H1 (cell line): ENCODE data around the gene SLC10A6. TPM values are rescaled to one million over a fixed set of nuclear protein-coding genes. Genes with fewer than 3 reads are reported as not detected.

Source experiments
- BCL11A ChIP-seq, 2 experiments: IDR thresholded peaks; one replicate each; pipeline ENCODE4 v1.6.1; 2011; ENCODE audit warnings: low read depth in 2 of 2, low read length in 2 of 2, mild to moderate bottlenecking in 2 of 2
- CTCF ChIP-seq, 3 experiments: IDR thresholded peaks; 1 replicate in 2 of 3; 2 replicates in 1 of 3; pipeline versions ENCODE4 v1.5.1 to v1.6.1; 2011; ENCODE audit warnings: low read length in 3 of 3, mild to moderate bottlenecking in 3 of 3, inconsistent platforms in 2 of 3, low read depth in 1 of 3, moderate library complexity in 1 of 3; ENCODE audit not compliant: insufficient read depth in 1 of 3; ENCODE audit errors: control extremely low read depth in 1 of 3
- polyA plus RNA-seq, 7 experiments: library from polyadenylated mRNA; depleted of rRNA in 3 of 7; stranded (reverse) in 5 of 7; unstranded in 2 of 7; fragments of >200 nt in 5 of 7; fragments of 200-250 nt in 2 of 7; gene quantifications; 1 replicate in 5 of 7; 2 replicates in 1 of 7; 4 replicates in 1 of 7; pipeline versions ENCODE4 v1.2.1 to v1.2.3, GENCODE V29; 2011 to 2013; ENCODE audit warnings: missing spikeins in 2 of 7, mixed read lengths in 2 of 7
- total RNA-seq: library from RNA; stranded (reverse); fragmentation: NEBNext Ultra II Directional; extraction: Animal tissue kit (Norgen Biotek cat#: 25700); gene quantifications from 2 replicates; pipeline ENCODE4 v1.2.1, GENCODE V29; 2021

Gene SLC10A6
- total and polyA plus RNA-seq, 2 of the 8 experiments (the other 6 are each of a cell fraction or from before 2014, with no cell fraction given) = not detected

GRCh38 chr4:86893136-86893535 lies 44.0 kb upstream of the SLC10A6 start (continued):
- TF ChIP-seq CTCF (IDR thresholded peaks at IDR 0.05; ENCODE audit: control extremely low read depth in 1 of 3, insufficient read depth in 1 of 3, low read depth in 1 of 3, low read length in 3 of 3) (no peak), BCL11A (IDR thresholded peaks at IDR 0.05; ENCODE audit: low read depth in 2 of 2, low read length in 2 of 2) (no peak)
